ENCODE data around the gene CDHR1.

DNA sequence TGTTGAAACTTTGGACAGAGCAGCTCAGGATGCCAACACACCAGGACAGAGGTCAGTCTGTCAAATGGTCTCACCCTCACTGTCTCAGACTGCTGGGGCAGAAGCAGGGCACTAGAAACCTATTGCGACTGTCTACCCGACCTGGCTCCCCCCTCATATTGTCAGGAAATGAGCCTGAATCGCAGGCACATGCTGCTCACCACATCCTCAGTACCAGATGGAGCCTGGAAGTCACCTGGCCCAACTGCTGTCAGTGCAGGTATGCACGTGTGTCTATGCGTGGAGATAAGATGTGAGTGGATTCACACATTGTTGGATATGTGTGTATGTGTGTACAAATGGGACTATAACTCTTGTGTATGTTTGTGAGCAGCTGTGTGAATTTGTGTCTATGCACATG is 3.2 kb upstream of the CDHR1 start:
- TF ChIP-seq, protein P1, sequence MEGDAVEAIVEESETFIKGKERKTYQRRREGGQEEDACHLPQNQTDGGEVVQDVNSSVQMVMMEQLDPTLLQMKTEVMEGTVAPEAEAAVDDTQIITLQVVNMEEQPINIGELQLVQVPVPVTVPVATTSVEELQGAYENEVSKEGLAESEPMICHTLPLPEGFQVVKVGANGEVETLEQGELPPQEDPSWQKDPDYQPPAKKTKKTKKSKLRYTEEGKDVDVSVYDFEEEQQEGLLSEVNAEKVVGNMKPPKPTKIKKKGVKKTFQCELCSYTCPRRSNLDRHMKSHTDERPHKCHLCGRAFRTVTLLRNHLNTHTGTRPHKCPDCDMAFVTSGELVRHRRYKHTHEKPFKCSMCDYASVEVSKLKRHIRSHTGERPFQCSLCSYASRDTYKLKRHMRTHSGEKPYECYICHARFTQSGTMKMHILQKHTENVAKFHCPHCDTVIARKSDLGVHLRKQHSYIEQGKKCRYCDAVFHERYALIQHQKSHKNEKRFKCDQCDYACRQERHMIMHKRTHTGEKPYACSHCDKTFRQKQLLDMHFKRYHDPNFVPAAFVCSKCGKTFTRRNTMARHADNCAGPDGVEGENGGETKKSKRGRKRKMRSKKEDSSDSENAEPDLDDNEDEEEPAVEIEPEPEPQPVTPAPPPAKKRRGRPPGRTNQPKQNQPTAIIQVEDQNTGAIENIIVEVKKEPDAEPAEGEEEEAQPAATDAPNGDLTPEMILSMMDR (IDR thresholded peaks at IDR 0.05; ENCODE audit: insufficient read depth, low read length, poor library complexity, severe bottlenecking), result no peak
- no peak for TF ChIP-seq EZH2phosphoT487 (conservative IDR thresholded peaks at IDR 0.05; ENCODE audit: low read length)

All from SU-DHL-6 (cell line).